ENCODE measurements around the gene HSD17B14.
A peak's percentile ranks its signal among the peaks of the same experiment; 100 is the strongest.
"Not testable (repeated sequence)": the region's sequence is repeated elsewhere in the genome, so short reads cannot be mapped to it uniquely, and the experiment has no call there.

The HSD17B14 gene

DNA sequence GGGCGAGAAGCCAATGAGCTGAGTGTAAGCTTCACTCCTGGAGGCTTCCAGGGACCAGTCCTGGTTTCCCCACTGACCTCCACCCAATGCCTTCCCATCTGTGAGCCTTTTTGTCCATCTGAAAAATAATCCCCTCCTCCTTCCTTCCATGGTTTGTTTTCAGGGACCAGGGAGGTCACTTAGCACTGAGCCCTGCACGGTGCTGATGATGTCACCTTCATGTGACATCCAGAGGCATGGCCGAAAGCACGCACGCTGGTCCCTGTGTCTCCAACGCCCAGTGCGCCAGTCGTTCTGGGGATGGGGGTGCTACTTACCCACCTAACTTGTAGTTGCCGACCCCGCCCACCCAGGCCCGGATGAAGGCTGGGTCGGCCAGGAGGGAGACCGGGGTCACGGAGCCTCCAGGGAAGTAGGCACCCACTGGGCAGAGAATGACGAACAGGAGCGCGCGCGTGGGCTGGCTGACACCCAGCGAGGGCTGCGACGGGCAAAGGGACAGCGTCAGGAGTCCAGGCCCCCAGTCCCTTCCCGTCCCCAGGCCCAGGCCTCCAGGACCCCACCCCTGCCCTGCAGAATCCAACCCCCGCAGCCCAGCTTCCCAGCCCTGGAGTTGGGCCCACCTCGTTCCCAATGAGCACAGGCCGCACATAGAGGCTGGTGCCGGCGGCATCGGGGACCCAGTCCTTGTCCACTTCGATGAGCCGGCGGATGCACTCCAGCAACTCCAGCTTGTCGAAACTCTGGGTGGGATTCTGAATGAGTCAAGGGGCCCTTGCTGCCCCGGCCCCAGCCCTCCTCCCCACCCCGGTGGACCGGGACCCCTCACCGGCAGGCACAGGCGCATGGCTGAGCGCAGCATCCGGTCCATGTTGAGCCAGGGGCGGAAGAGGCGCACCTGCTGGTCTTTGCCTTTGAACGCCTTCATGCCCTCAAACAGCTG lies 36.7 kb downstream of the HSD17B14 start:
- no peak for TF ChIP-seq FOXP2 (optimal IDR thresholded peaks at IDR 0.05; ENCODE audit: control extremely low read depth, extremely low read length, insufficient read depth)
- TF ChIP-seq EZH2 (IDR thresholded peaks at IDR 0.05), result no peak
- no peak for TF ChIP-seq POLR2AphosphoS5 (IDR thresholded peaks at IDR 0.05; ENCODE audit: borderline replicate concordance, low read depth, low read length)
- Histone ChIP-seq H3K9ac (ENCODE audit: insufficient read length) (no peak overlapping the region), H3K36me3 (ENCODE audit: insufficient read depth, low read length) (no peaks in the 10 kb centered on the region), H3K9me3 (ENCODE audit: low read depth, low read length) (no peaks in the 10 kb centered on the region), H3K4me3 (no peak overlapping the region), H3K27ac (no peak overlapping the region)
- no peak for DNase-seq (ENCODE audit: low read depth, low spot score)

DNA sequence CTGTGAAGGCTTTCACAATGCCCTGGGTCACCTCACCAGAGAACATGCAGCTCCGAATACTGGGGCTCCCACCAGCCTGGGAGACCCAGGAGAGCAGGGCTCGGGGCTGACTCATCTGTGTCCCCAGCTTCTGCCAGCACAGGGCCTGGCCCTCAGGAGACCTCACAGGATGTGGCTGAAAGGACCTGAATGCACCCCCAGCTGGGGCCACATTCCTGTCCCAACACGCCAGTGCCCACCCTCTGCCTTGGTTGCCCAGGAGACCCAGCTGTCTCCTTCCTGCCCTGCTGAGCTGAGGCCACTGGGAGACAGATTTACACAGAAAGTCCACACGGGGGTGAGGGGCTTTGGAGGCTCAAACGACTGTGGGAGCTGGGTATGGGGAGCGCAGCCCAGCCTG lies 37.4 kb downstream of the HSD17B14 start:
- H3K27ac ChIP-seq, result no peak overlapping the region
- H3K36me3 ChIP-seq (ENCODE audit: insufficient read depth, low read length), result no peaks in the 10 kb centered on the region
- no peak overlapping the region for H3K4me3 ChIP-seq
- H3K9ac ChIP-seq (ENCODE audit: insufficient read length), result no peak overlapping the region
- H3K9me3 ChIP-seq (ENCODE audit: low read depth, low read length), result no peaks in the 10 kb centered on the region
- DNase-seq (ENCODE audit: low read depth, low spot score), result no peak
- no peak for TF ChIP-seq FOXP2 (optimal IDR thresholded peaks at IDR 0.05; ENCODE audit: control extremely low read depth, extremely low read length, insufficient read depth)
- no peak for TF ChIP-seq POLR2AphosphoS5 (IDR thresholded peaks at IDR 0.05; ENCODE audit: borderline replicate concordance, low read depth, low read length)
- TF ChIP-seq EZH2 (IDR thresholded peaks at IDR 0.05), result no peak

DNA sequence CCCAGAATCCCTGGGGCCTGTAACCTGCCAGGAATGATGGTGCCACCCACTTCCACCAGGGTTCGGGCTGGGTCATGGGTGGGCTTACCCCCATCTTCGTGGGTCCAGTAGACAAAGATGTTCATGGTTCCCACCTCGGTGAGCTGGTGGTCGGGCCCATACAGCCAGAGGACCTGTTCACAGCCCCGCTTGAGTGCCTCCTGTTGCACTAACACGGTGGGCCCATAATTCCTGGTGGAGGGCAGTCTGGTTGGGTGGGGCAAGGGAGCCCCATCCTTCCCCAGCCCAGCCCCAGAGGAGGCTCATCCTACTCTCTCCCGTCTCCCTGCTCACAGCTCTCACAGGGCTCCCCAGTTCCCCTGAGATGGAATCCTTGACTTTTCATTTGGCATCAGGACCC lies 39.2 kb downstream of the HSD17B14 start:
- H3K9ac ChIP-seq (ENCODE audit: insufficient read length), result no peak overlapping the region
- H3K27ac ChIP-seq, result no peak overlapping the region; the same call in 1 of the 2 replicates
- H3K4me3 ChIP-seq, result no peak overlapping the region
- no peak for DNase-seq (ENCODE audit: low read depth, low spot score)
- no peaks in the 10 kb centered on the region for H3K36me3 ChIP-seq (ENCODE audit: insufficient read depth, low read length)
- no peaks in the 10 kb centered on the region for H3K9me3 ChIP-seq (ENCODE audit: low read depth, low read length)
- no peak for TF ChIP-seq FOXP2 (optimal IDR thresholded peaks at IDR 0.05; ENCODE audit: control extremely low read depth, extremely low read length, insufficient read depth)
- TF ChIP-seq EZH2 (IDR thresholded peaks at IDR 0.05), result no peak
- no peak for TF ChIP-seq POLR2AphosphoS5 (IDR thresholded peaks at IDR 0.05; ENCODE audit: borderline replicate concordance, low read depth, low read length)

DNA sequence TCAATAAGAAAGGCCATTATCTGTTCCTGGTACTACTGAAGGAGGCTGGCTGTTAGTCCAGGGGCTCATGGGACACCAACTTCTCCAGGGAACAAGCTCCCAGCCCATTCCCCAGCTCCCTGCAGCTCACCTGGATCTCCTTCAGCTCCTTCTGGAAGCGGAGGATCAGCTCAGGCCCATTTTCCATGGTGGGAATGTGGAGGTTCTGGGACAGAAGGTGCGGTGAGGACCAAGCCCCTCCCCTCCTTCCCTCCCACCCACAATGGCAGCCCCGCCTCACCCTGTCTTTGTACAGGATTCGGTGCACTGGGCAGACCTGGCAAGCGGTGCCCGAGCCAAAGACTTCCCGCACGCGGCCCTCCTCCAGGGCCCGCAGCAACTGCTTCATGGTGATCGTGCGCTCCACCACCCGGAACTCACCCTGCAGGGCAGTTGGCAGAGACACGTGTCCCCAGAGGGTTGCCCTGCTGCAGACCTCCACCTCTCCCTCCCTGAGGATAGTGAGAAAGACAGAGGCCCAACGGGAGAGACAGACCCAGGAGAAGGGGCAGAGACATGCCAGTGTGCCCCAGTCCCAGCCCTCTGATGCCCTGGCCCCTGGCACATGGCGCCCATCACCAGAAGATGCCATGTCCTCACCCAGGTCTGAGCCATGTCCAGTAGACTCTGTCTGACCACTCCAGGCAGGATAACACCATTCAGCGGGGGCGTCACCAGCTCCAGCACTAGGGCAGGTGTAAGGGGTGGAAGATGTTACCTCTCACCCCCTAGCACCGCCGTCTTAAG lies 39.8 kb downstream of the HSD17B14 start:
- no peak for TF ChIP-seq FOXP2 (optimal IDR thresholded peaks at IDR 0.05; ENCODE audit: control extremely low read depth, extremely low read length, insufficient read depth)
- no peak for TF ChIP-seq EZH2 (IDR thresholded peaks at IDR 0.05)
- TF ChIP-seq POLR2AphosphoS5 (IDR thresholded peaks at IDR 0.05; ENCODE audit: borderline replicate concordance, low read depth, low read length), result no peak
- Histone ChIP-seq H3K36me3 (ENCODE audit: insufficient read depth, low read length) (no peaks in the 10 kb centered on the region), H3K9me3 (ENCODE audit: low read depth, low read length) (no peaks in the 10 kb centered on the region), H3K9ac (ENCODE audit: insufficient read length) (no peak overlapping the region), H3K4me3 (no peak overlapping the region), H3K27ac (peak overlapping the region; percentile 79)
- no peak for DNase-seq (ENCODE audit: low read depth, low spot score)

DNA sequence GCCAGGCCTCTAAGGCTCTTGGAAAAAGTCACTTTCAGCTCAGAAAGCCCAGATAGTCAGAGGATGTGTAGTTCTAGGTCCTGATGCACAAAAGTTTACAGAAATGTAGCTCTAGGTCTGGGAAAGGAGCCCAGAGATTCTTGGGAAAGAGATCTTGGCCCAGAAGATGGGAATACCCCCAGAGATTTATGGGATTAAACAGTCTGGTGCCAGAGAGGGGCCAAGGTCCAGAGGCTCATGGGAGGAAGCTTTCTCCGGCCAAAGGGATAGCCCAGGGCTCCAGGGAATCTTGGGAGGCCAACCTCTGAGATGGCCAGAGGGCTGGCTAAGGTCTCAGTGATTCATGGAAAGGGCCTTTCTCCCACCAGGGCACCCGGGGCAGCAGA lies 40.6 kb downstream of the HSD17B14 start:
- TF ChIP-seq FOXP2 (optimal IDR thresholded peaks at IDR 0.05; ENCODE audit: control extremely low read depth, extremely low read length, insufficient read depth) (no peak), EZH2 (IDR thresholded peaks at IDR 0.05) (no peak), POLR2AphosphoS5 (IDR thresholded peaks at IDR 0.05; ENCODE audit: borderline replicate concordance, low read depth, low read length) (no peak)
- H3K36me3 ChIP-seq (ENCODE audit: insufficient read depth, low read length), result no peaks in the 10 kb centered on the region
- no peaks in the 10 kb centered on the region for H3K9me3 ChIP-seq (ENCODE audit: low read depth, low read length)
- no peak for DNase-seq (ENCODE audit: low read depth, low spot score)
- peak overlapping the region; percentile 79 for H3K27ac ChIP-seq
- peak overlapping the region; percentile 88 for H3K4me3 ChIP-seq
- no peak overlapping the region for H3K9ac ChIP-seq (ENCODE audit: insufficient read length)

DNA sequence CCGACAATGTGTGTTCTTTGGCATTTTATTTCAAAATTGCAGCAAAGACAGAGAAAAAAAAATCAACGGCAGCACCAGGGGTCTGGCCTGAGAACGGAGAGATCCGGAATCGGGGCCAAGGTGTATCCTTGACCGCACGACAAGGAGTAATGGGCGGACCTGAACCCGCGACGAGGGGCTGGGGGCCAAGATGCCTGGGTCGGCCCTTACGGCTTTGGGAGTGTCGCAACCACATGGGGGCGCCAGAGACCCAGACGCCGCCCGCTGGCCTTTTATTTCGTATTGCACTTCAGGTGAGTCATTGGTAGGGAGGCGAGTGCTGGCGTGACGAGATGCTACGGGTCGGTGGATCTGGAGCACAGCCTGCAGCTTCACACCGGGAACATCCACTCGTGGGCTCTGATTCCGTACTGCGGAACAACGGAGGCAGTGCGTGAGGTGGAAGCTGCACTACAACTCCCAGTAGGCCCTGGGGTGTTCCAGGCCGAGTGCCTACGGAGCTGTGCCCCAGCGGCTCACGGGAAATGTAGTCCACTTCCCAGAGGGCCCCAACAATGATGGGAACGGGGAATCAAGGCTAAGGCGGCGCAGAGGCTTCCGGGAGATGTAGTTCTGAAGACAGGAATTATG lies 41.1 kb downstream of the HSD17B14 start:
- peak; percentile 87 for DNase-seq (ENCODE audit: low read depth, low spot score)
- peak overlapping the region; percentile 14 for H3K9ac ChIP-seq (ENCODE audit: insufficient read length)
- TF ChIP-seq FOXP2 (optimal IDR thresholded peaks at IDR 0.05; ENCODE audit: control extremely low read depth, extremely low read length, insufficient read depth), result no peak
- peak; percentile 70; the same call in 1 of the 2 replicates for TF ChIP-seq POLR2AphosphoS5 (IDR thresholded peaks at IDR 0.05; ENCODE audit: borderline replicate concordance, low read depth, low read length)
- H3K27ac ChIP-seq, result no peak overlapping the region; the same call in 1 of the 2 replicates
- no peaks in the 10 kb centered on the region for H3K36me3 ChIP-seq (ENCODE audit: insufficient read depth, low read length)
- H3K4me3 ChIP-seq, result peak overlapping the region; percentile 88
- H3K9me3 ChIP-seq (ENCODE audit: low read depth, low read length), result no peaks in the 10 kb centered on the region

DNA sequence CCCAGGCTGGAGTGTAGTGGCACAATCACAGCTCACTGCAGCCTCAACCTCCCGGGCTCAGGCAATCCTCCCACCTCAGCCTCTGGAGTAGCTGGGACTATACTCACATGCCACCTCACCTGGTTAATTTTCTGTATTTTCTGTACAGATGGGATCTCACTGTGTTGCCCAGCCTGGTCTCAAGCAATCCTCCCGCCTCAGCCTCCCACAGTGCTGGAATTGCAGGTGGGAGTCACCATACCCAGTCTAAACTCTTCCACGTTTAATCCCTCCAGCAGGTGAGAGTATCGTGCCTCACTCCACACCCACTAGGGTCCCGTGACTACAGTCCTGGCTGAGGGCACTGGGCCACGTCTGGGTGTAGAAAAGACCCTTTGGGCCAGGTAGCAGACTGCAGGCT lies 42.0 kb downstream of the HSD17B14 start:
- TF ChIP-seq FOXP2 (optimal IDR thresholded peaks at IDR 0.05; ENCODE audit: control extremely low read depth, extremely low read length, insufficient read depth) (no peak), POLR2AphosphoS5 (IDR thresholded peaks at IDR 0.05; ENCODE audit: borderline replicate concordance, low read depth, low read length) (no peak), EZH2 (IDR thresholded peaks at IDR 0.05) (no peak)
- no peak overlapping the region for H3K4me3 ChIP-seq
- no peak overlapping the region for H3K9ac ChIP-seq (ENCODE audit: insufficient read length)
- no peak overlapping the region for H3K27ac ChIP-seq
- DNase-seq (ENCODE audit: low read depth, low spot score), result no peak
- H3K36me3 ChIP-seq (ENCODE audit: insufficient read depth, low read length), result no peaks in the 10 kb centered on the region
- H3K9me3 ChIP-seq (ENCODE audit: low read depth, low read length), result no peaks in the 10 kb centered on the region

DNA sequence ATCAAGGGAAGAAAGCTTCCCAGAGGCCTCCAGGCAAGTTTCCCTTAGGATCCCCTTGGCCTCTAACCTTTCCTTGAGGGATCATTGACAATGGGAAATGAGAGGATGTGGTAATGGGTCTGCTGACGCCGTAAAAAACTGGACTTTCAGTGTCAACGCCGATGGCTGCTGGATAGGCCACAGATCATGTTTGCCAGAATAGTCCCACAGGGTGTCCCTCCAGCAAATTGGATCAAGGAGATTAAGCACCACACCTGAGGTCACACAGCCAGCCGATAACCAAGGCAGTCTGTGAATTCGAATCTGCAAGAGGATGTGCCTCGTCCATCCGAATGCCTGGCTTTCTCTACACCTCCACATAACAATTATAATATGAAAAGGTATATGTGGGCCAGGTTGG lies 43.0 kb downstream of the HSD17B14 start:
- no peak overlapping the region for H3K4me3 ChIP-seq
- no peaks in the 10 kb centered on the region for H3K36me3 ChIP-seq (ENCODE audit: insufficient read depth, low read length)
- no peak for DNase-seq (ENCODE audit: low read depth, low spot score)
- H3K9me3 ChIP-seq (ENCODE audit: low read depth, low read length), result no peaks in the 10 kb centered on the region
- TF ChIP-seq POLR2AphosphoS5 (IDR thresholded peaks at IDR 0.05; ENCODE audit: borderline replicate concordance, low read depth, low read length) (no peak), EZH2 (IDR thresholded peaks at IDR 0.05) (no peak), FOXP2 (optimal IDR thresholded peaks at IDR 0.05; ENCODE audit: control extremely low read depth, extremely low read length, insufficient read depth) (no peak)
- no peak overlapping the region for H3K27ac ChIP-seq
- no peak overlapping the region for H3K9ac ChIP-seq (ENCODE audit: insufficient read length)

DNA sequence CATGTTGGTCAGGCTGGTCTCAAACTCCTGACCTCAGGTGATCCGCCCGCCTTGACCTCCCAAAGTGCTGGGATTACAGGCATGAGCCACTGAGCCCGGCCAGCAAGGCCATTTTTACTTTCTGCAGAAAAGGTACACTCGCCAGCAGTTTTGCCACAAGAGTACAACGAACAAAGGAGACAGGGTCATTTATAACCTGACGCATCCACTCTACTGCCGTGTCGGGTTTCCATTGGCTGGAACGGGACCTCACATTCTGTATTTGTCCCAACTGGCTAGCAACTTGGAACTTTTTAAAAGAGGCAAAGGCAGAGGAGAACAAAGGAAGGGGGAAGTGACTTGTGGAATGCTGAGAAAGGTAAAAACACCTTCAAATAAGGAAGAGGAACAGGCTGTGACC lies 49.0 kb downstream of the HSD17B14 start:
- not testable (repeated sequence) for H3K9ac ChIP-seq (ENCODE audit: insufficient read length); H3K27ac ChIP-seq; H3K9me3 ChIP-seq (ENCODE audit: low read depth, low read length); H3K4me3 ChIP-seq; H3K36me3 ChIP-seq (ENCODE audit: insufficient read depth, low read length); DNase-seq (ENCODE audit: low read depth, low spot score)

DNA sequence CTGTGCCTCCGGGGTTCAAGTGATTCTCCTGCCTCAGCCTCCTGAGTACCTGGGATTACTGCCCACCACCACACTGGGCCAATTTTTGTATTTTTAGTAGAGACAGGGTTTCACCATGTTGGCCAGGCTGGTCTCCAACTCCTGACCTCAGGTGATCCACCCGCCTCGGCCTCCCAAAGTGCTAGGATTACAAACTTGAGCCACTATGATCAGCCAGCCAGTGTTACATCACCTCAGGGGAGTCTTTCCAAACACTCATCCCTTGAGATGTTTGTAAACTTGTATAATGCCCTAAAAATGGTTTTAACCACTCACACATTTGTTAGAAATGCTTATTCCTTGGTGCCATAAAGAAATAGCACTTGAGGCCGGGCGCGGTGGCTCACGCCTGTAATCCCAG lies 49.9 kb downstream of the HSD17B14 start:
- not testable (repeated sequence) for H3K4me3 ChIP-seq; H3K27ac ChIP-seq; H3K36me3 ChIP-seq (ENCODE audit: insufficient read depth, low read length); H3K9ac ChIP-seq (ENCODE audit: insufficient read length); H3K9me3 ChIP-seq (ENCODE audit: low read depth, low read length); DNase-seq (ENCODE audit: low read depth, low spot score)
